Parathyroid adenoma (tissue), 2 donors: ENCODE data around the gene PYM1.
A peak's percentile ranks its signal among the peaks of the same experiment; 100 is the strongest.

ENCODE experiments used
- H2AFZ ChIP-seq: fragments of 300-600 bp; sonication (generic); one replicate; pipeline ENCODE4 v1.7.0; 2017; ENCODE audit warnings: antibody characterized with exemption, mild to moderate bottlenecking
- H3K27ac ChIP-seq: fragments of 300-600 bp; sonication (generic); one replicate; pipeline ENCODE4 v1.7.0; 2017
- H3K27me3 ChIP-seq: fragments of 300-600 bp; sonication (generic); one replicate; pipeline ENCODE4 v1.7.0; 2017; ENCODE audit warnings: low read length; ENCODE audit not compliant: control insufficient read depth, insufficient read depth
- H3K36me3 ChIP-seq: fragments of 300-600 bp; sonication (generic); one replicate; pipeline ENCODE4 v1.7.0; 2017; ENCODE audit warnings: low read length; ENCODE audit not compliant: control insufficient read depth, insufficient read depth
- H3K4me1 ChIP-seq: fragments of 300-600 bp; sonication (generic); one replicate; pipeline ENCODE4 v1.7.0; 2017; ENCODE audit warnings: control low read depth
- H3K4me2 ChIP-seq: fragments of 300-600 bp; sonication (generic); one replicate; pipeline ENCODE4 v1.7.0; 2017; ENCODE audit warnings: low read length
- H3K4me3 ChIP-seq: fragments of 300-600 bp; sonication (generic); one replicate; pipeline ENCODE4 v1.7.0; 2017; ENCODE audit warnings: low read depth, low read length
- H3K79me2 ChIP-seq: fragments of 300-600 bp; sonication (generic); one replicate; pipeline ENCODE4 v1.7.0; 2017; ENCODE audit warnings: control low read depth
- H3K9ac ChIP-seq: fragments of 300-600 bp; sonication (generic); one replicate; pipeline ENCODE4 v1.7.0; 2017; ENCODE audit warnings: mild to moderate bottlenecking
- H3K9me3 ChIP-seq: fragments of 300-600 bp; sonication (generic); one replicate; pipeline ENCODE4 v1.7.0; 2017; ENCODE audit warnings: low read length; ENCODE audit not compliant: control insufficient read depth
- TF ChIP-seq, protein P1 (sequence below): fragments of 300-600 bp; sonication (generic); IDR thresholded peaks from one replicate; pipeline ENCODE4 v1.7.0; 2017; ENCODE audit warnings: antibody characterized with exemption, mild to moderate bottlenecking
- donor health status: primary hyperparathyroidism.

PYM1 gene

DNA sequence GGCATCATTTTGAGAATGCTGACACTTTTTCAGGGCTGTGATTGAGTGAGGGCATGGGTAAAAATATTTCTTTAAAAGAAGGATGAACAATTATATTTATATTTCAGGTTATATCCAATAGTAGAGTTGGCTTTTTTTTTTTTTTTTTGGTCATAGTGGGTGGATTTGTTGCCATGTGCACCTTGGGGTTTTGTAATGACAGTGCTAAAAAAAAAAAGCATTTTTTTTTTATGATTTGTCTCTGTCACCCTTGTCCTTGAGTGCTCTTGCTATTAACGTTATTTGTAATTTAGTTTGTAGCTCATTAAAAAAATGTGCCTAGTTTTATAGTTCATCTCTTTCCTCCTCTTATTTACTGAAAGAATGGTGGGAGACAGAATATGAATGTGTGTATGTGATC is 44.8 kb upstream of the PYM1 start:
- Histone ChIP-seq H3K4me2 (peak overlapping the region; percentile 76), H3K4me1 (peaks cover 23% of the 10 kb centered on the region), H3K27ac (peak overlapping the region; percentile 93), H2AFZ (peak overlapping the region; percentile 87), H3K4me3 (peak overlapping the region; percentile 58), H3K36me3 (no peaks in the 10 kb centered on the region), H3K79me2 (peaks cover 36% of the 10 kb centered on the region), H3K9me3 (no peaks in the 10 kb centered on the region), H3K9ac (no peak overlapping the region), H3K27me3 (no peaks in the 10 kb centered on the region)
- TF ChIP-seq, protein P1, sequence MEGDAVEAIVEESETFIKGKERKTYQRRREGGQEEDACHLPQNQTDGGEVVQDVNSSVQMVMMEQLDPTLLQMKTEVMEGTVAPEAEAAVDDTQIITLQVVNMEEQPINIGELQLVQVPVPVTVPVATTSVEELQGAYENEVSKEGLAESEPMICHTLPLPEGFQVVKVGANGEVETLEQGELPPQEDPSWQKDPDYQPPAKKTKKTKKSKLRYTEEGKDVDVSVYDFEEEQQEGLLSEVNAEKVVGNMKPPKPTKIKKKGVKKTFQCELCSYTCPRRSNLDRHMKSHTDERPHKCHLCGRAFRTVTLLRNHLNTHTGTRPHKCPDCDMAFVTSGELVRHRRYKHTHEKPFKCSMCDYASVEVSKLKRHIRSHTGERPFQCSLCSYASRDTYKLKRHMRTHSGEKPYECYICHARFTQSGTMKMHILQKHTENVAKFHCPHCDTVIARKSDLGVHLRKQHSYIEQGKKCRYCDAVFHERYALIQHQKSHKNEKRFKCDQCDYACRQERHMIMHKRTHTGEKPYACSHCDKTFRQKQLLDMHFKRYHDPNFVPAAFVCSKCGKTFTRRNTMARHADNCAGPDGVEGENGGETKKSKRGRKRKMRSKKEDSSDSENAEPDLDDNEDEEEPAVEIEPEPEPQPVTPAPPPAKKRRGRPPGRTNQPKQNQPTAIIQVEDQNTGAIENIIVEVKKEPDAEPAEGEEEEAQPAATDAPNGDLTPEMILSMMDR = no peak

DNA sequence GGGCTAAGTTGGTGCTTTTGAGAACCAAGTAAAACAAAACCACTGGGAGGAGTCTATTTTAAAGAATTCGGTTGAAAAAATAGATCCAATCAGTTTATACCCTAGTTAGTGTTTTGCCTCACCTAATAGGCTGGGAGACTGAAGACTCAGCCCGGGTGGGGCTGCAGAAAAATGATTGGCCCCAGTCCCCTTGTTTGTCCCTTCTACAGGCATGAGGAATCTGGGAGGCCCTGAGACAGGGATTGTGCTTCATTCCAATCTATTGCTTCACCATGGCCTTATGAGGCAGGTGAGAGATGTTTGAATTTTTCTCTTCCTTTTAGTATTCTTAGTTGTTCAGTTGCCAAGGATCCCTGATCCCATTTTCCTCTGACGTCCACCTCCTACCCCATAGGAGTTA is 44.3 kb upstream of the PYM1 start:
- Histone ChIP-seq H3K27ac (peak overlapping the region; percentile 93), H3K4me2 (no peak overlapping the region), H3K79me2 (peaks cover 31% of the 10 kb centered on the region), H3K9me3 (no peaks in the 10 kb centered on the region), H3K4me3 (no peak overlapping the region), H3K27me3 (no peaks in the 10 kb centered on the region), H3K36me3 (no peaks in the 10 kb centered on the region), H3K9ac (no peak overlapping the region), H3K4me1 (peaks cover 27% of the 10 kb centered on the region), H2AFZ (peak overlapping the region; percentile 26)
- TF ChIP-seq, protein P1 = no peak

DNA sequence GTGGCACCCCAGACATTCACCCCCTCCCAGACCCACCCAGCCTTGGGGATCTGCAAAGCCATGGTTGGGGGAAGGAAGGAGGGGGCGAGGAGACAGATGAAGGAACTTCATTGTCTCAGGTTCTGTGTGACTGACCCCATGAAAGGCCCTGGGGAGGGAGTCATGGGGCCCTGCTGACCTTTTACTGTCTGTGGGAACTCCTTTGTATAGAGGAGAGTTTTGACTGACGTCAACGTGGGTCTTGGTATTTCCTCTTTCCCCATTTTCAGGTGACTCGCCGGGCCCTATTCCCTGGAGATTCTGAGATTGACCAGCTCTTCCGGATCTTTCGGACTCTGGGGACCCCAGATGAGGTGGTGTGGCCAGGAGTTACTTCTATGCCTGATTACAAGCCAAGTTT is 43.1 kb upstream of the PYM1 start:
- TF ChIP-seq, protein P1 = no peak
- Histone ChIP-seq H3K36me3 (no peaks in the 10 kb centered on the region), H3K9ac (no peak overlapping the region), H3K27ac (no peak overlapping the region), H3K79me2 (peaks cover 19% of the 10 kb centered on the region), H3K4me2 (no peak overlapping the region), H3K27me3 (no peaks in the 10 kb centered on the region), H3K4me3 (no peak overlapping the region), H2AFZ (no peak overlapping the region), H3K9me3 (no peaks in the 10 kb centered on the region), H3K4me1 (peaks cover 29% of the 10 kb centered on the region)

DNA sequence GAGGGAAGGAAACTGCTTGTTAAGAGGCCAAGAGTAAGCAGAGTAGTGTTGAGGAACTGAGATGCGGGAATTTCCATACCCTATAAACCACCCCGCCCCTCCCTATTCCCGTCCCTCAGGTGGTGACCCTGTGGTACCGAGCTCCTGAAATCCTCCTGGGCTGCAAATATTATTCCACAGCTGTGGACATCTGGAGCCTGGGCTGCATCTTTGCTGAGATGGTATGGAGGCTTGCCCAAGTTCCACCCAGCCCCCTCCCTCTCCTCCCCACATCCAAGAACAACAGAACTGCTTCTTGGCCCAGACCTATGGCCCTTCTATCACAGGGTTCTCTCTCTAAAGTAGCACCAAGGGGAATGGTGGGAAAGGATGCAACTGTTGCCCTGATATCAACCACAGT is 41.7 kb upstream of the PYM1 start:
- TF ChIP-seq, protein P1 = no peak
- Histone ChIP-seq H3K4me3 (no peak overlapping the region), H3K9ac (no peak overlapping the region), H3K4me2 (no peak overlapping the region), H3K36me3 (no peaks in the 10 kb centered on the region), H2AFZ (no peak overlapping the region), H3K9me3 (no peaks in the 10 kb centered on the region), H3K79me2 (peaks cover 5% of the 10 kb centered on the region), H3K27ac (no peak overlapping the region), H3K27me3 (no peaks in the 10 kb centered on the region), H3K4me1 (peaks cover 23% of the 10 kb centered on the region)
